ENCODE results near the gene SLC25A33. TPM values are rescaled to one million over a fixed set of nuclear protein-coding genes. Genes with fewer than 3 reads are reported as not detected.
"Not testable (repeated sequence)": the region's sequence is repeated elsewhere in the genome, so short reads cannot be mapped to it uniquely, and the experiment has no call there.

SLC25A33 gene, protein sequence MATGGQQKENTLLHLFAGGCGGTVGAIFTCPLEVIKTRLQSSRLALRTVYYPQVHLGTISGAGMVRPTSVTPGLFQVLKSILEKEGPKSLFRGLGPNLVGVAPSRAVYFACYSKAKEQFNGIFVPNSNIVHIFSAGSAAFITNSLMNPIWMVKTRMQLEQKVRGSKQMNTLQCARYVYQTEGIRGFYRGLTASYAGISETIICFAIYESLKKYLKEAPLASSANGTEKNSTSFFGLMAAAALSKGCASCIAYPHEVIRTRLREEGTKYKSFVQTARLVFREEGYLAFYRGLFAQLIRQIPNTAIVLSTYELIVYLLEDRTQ
- total RNA-seq: 10 to 100 TPM; 12.9 to 13.7 TPM

DNA sequence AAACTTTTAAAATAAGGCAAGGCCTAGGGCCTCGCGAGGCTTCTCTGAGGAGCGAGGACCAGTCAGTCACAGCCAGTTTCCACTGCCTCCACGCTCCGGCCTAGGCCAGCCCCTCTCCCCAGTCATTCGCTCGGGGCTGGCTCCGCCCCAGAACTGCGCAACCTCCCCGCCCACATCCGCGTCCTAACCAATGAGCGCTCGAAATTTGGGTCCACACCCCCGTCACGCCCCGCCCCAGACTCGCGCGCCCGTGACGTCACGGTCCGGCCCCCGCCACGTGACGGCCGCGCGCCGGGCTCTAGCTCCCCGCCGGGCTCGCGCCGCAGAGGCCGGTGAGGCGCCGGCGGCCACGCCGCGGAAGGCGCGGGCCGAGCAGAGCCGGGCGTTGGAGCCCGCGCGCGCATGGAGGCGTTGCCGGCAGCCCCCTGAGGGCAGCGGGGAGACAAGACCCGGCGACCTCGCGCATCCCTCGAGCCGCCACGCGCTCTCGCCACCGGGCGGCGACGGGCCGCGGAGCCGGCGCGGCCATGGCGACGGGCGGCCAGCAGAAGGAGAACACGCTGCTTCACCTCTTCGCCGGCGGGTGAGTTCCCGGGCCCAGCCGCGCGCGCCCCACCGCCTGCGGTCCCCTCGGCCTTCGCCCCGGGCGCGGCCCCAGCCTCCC is at the start of gene SLC25A33:
TSS of gene SLC25A33 (plus strand) at position 301 of the 664 bp plus-strand sequence. CDS start at position 528, 227 bp downstream.
- CTCF ChIA-PET: no interaction called here
- POLR2A ChIA-PET: interaction anchor here (0.6 kb wide), 3 partner anchors 11 to 50 kb away, joined by 3 read pairs; partner anchors contain the start of gene TMEM201

DNA sequence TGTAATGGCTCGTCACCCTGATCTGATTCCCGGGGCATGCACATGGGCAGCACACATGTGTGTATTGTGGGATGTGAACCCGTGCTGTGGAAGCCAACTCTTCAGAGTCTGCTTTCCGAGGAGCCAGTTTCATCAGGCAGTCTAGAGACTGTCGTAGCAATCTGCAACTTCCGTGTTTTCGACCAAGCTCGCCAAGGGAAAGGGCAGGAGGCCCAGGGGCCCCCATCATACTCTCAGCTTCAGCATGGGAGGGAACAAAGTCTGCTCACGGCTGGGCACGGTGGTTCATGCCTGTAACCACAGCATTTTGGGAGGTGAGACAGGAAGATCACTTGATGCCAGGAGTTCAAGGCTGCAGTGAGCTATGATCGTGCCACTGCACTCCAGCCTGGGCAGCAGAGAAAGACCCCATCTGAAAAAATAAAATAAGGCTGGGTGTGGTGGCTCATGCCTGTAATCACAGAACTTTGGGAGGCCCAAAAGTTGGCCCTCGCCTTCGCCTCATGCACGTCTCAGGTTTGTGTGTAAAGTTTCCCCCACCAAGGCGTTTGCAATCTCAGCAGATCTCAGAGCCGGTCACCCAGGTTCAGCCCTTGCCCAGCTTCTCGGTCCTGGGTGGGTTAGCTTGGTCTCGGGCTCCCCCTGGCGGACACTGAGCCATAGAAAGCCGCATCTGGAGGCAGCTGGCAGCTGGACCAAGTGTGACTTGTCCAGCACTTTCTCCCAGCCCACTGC is 48.5 kb upstream of the SLC25A33 start:
- POLR2A ChIA-PET: no interaction called here
- CTCF ChIA-PET: interaction anchor here (0.7 to 7.5 kb wide), 19 partner anchors 10 to 1143 kb away, joined by 3 to 64 read pairs (median 4); partner anchors contain the start of gene H6PD

DNA sequence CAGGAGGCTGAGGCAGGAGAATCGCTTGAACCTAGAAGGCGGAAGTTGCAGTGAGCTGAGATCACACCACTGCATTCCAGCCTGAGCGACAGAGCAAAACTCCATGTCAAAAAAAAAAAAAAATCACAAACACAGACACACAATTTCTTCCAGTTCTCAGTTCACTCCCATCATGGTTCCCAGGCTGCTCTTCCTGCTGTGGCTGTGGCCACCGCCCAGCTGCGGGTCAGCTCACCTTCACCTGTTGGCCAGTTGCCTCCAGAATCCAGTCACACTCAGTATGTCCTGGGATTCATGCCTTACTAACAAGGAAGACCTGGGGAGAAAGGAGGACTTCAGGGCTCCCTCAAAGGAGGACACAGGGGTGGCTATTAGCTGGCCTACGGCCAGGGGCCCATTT is 45.9 kb upstream of the SLC25A33 start:
- POLR2A ChIA-PET: no interaction called here
- CTCF ChIA-PET: interaction anchor here (0.5 to 7.5 kb wide), 3 partner anchors 204 to 320 kb away, joined by 3 to 64 read pairs (median 4); no protein-coding TSS in a partner anchor

DNA sequence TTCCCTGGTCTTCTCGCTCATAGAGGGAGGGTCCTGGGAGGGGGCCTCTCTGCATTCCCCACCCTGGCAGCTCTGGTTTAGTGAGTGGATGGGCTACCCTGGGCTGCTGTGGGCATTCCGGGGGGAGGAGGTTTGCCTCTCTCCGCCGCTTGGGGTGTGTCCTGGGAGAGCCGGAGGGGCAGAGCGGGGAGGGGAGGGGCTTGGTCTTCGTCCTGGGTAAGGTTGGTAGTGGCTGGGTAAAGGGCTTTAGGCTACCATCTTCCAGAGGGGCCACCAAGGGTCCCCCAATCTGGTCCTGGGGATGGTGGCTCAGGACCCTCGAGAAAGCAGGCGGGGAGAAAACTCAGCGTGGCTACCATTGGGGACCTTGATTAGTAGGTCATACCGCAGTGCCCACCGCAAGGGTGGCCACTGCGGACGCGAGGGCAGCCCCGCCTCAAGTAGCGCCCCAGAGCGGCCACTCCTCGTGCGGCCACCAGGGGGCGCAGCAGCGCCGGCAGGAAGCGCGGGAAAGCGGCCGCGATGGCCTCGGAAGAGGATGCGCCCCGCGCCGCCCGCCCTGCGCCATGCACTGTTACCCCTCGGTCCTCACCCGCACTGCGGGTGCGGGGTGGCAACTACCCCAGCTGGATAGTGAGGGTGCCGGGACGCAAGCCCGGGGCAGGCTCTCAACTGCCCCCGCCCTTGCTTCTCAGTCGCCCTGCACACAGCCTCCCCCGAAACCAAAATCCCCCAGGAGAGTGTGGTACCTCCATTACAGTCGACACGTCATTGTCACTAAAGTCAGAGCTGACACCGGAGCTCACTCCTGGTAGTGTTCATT is 44.1 kb upstream of the SLC25A33 start:
- ChIA-PET CTCF (interaction anchor here (0.8 to 7.5 kb wide), 9 partner anchors 10 to 230 kb away, joined by 3 to 64 read pairs (median 4); no protein-coding TSS in a partner anchor), POLR2A (no interaction called here)

DNA sequence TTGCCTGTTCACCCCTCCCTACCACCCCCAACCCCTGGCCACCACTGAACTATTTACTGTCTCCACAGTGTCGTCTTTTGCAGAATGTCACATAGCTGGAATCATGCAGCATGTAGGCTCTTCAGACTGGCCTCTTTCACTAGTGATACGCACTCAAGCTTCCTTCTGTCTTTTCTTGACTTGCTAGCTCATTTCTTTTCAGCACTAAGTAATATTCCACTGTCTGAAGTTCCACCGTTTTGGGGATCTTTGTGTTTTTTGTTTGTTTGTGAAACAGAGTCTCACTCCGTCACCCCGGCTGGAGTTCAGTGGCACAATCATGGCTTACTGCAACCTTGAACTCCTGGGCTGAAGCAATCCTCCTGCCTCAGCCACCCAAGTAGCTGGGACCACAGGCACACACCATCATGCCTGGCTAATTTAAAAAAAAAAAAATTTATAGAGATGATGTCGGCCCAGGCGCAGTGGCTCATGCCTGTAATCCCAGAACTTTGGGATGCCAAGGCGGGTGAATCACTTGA is 43.4 kb upstream of the SLC25A33 start:
- CTCF ChIA-PET: interaction anchor here (0.6 to 7.5 kb wide), 12 partner anchors 11 to 347 kb away, joined by 3 to 64 read pairs (median 4); no protein-coding TSS in a partner anchor
- POLR2A ChIA-PET: interaction anchor here (0.6 kb wide), 1 partner anchor 386 kb away, joined by 3 read pairs; no protein-coding TSS in a partner anchor

DNA sequence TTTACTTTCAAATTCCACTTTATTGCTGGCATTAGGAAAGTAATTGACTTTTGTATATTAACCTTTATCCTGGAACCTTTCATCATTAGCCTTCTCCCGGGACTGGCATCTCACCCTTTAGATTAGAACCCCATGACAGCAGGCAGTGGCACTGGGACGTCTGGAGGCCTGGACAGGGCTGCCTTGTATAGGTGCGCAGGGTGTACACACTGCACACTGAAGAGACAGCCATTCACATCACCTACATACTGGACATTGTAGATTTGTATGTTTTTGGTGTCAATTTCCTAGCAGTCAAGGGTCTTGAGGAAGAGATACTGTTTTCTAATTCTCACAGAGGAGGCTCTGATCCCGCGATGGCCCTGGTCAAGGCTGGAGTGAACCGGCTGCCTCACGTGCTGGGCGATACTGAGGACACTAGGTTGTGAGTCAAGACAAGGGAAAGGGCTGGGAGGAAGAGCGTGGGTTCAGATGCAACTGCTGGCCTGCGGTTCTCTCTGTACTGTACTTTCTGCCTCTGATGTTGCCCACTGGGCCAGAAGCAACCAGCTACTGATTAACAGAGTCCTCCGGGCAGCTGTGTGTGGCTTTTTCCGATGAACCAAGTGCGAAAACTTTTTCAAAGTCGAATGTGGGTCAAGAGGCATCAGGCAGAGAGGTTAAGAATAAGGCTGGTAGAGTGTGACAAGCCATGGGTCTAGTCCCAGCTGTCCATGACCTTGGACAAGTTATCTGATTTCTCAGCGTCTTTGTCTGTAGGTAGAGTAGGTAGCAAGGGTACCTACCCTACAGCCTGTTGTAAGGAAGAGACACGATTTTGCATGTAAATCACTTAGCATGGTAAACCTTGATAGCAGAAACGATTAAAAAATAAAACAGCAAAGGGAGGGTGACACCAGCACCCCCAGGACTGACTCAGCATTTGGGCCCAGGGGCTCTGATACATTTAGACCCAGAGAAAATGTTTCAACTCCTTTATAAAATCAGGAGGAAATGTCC is 38.2 kb upstream of the SLC25A33 start:
- ChIA-PET CTCF (no interaction called here), POLR2A (no interaction called here)

DNA sequence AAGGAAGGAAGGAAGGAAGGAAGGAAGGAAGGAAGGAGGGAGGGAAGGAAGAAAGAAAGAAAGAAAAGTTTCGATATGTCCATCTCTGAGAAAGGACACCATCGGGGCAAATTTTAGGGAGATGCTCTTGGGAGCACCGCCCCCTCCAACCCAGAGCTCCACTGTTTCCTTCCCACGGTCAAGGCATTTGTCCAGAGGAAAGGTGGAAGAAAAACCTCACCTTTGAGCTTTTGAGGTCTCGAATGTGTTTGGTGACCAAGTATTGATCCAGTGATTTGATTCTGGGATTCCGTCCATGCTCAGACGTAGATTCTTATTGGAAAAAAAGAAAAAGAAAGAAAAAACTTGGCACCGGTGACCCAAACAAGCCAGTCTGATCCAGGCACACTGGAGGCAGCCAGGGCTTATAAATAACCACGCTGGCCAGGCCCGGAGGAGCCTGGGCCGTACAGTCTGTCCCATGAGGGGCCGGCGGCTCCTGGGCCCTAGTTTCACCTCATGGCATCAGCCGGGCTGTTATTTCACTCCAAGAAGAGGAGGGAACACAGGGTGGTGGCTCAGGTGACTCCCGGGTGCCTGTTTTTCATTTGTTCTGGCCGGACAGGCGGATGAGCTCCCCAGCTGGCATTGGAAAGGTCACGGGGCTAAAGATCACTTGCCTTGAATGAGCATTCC is 36.1 kb upstream of the SLC25A33 start:
- POLR2A ChIA-PET: no interaction called here
- CTCF ChIA-PET: interaction anchor here (0.8 kb wide), 1 partner anchor 12 kb away, joined by 5 read pairs; no protein-coding TSS in a partner anchor

DNA sequence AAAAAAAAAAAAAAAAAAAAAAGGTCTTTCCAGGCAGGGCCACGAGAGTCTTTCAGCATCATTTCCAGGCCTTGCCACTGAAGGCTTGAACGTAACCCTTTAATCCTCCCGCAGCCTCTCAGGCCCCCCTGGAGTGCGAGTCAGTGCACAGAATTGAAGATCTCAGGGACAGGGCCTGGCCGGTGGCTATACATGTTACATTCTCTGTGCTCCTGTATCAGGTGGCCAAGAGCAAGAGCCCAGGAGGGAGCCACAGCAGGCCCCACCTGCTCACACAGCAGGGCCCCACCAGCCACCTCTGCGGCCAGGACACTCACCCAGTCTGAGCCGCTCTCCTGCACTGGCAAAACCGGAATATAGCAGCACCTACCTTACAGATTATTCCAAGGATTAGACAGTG is 34.1 kb upstream of the SLC25A33 start:
- CTCF ChIA-PET: no interaction called here
- POLR2A ChIA-PET: no interaction called here

DNA sequence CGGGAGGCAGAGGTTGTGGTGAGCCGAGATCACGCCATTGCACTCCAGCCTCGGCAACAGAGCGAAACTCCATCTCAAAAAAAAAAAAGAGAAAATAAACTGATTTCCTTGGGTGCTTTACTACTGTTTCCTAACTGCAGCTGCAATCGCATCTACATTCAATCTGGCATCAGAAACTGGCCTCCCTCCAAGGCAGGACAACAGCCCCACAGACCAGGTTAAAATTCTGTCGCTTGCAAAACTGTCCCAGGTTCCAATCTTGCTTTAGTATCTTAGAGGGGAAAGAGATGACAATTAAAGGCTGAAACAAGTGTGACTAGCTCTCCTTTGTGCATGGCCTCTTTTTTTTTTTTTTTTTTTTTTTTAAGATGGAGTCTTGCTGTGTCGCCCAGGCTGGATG is 32.4 kb upstream of the SLC25A33 start:
- CTCF ChIA-PET: interaction anchor here (0.6 kb wide), 1 partner anchor 395 kb away, joined by 5 read pairs; no protein-coding TSS in a partner anchor
- POLR2A ChIA-PET: interaction anchor here (0.7 kb wide), 1 partner anchor 10 kb away, joined by 9 read pairs; no protein-coding TSS in a partner anchor

DNA sequence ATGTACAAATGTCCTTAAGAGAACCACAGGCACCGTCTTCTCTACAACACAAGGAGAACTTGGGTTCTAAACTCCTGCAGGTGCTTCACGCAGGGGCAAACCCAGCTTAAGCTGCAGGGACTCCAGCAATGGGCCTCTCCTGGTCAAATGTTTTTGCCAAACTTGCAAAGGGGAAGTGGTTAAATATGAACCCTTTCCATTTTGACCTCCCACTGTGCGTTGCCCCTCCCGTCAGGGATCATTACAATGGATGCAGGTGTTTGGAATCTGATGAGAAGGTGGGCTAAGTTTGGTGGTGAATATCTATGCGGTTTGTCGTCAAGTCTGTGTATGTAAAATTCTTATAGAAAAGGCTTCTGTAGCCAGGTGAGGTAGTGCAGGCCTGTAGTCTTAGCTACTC is 29.1 kb upstream of the SLC25A33 start:
- ChIA-PET CTCF (no interaction called here), POLR2A (no interaction called here)

DNA sequence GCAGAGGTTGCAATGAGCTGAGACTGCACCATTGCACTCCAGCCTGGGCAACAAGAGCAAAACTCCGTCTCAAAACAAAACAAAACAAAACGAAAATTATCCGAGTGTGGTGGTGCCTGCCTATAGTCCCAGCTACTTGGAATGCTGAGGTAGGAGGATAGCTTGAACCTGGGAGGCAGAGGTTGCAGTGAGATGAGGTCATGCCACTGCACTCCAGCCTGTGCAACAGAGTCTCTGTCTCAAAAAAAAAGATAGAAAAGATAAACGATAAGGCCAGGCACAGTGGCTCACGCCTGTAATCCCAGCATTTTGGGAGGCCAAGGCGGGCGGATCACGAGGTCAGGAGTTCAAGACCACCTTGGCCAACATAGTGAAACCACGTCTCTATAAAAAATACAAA is 23.7 kb upstream of the SLC25A33 start:
- POLR2A ChIA-PET: not testable (repeated sequence)
- CTCF ChIA-PET: interaction anchor here (0.7 kb wide), 1 partner anchor 153 kb away, joined by 3 read pairs; no protein-coding TSS in a partner anchor

DNA sequence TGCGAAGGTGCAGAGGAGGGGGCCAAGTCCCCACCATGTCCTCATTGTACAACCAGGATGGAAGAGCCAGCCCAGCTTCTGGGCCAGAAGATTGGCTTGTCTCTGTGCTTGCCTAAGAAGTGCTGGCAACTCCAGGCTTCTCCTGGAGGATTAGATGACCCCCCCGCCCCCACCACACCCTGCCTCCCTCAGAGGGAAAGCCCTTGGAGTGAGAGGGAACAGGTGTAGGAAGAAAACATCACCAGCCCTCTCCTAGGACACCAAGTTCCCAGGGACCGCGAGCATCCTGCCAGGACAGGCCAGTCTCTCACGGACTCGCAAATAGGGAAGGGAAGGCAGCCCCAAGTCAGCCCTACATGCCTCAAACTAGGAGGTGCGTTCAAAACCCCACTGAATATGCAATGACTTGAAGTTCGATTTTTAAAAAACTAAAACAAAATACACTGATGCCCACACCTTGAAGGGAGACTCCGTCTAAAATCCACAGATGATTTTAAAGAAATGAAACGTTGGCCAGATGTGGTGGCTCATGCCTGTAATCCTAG is 20.7 kb upstream of the SLC25A33 start:
- ChIA-PET POLR2A (no interaction called here), CTCF (no interaction called here)

DNA sequence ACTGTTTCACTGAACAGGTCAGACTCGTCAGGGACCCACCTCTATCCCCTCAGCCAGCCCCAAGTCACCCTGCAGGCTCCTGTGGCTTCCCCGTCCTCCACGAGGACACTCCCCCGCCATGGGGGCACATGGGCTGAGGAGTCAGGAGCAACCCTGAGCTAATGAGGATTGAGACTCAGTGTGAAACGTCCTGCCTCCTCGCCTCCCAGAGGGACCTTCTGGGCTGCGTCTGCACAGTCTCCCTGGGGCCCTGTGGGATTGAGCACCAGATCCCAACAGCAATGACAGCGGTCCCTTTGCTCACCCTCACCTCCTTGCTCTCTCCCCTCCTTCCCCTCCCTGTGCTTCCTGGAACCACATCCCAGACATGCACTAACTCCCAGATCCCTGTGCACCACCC is 18.9 kb upstream of the SLC25A33 start:
- CTCF ChIA-PET: no interaction called here
- POLR2A ChIA-PET: interaction anchor here (0.6 kb wide), 1 partner anchor 8 kb away, joined by 3 read pairs; no protein-coding TSS in a partner anchor

DNA sequence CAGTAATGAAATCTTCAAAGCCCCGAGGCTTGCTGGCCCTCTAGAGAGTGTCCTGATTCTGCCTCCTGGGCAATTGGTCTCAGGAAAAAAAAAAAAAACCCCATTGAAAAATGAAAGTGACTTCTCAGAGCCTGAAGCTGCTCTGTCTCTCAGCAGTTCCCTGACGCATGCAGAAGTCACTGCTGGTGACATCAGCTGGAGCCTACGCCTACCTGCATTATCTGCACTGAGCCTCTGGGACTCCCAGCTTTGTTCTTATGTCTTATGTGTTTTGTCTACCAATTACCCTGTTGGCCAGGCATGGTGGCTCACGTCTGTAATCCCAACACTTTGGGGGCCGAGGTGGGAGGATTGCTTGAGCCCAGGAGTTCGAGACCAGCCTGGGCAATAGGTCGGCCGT is 10.1 kb upstream of the SLC25A33 start:
- ChIA-PET POLR2A (interaction anchor here (0.7 kb wide), 1 partner anchor 9 kb away, joined by 3 read pairs; no protein-coding TSS in a partner anchor), CTCF (interaction anchor here (0.6 kb wide), 1 partner anchor 45 kb away, joined by 3 read pairs; no protein-coding TSS in a partner anchor)

DNA sequence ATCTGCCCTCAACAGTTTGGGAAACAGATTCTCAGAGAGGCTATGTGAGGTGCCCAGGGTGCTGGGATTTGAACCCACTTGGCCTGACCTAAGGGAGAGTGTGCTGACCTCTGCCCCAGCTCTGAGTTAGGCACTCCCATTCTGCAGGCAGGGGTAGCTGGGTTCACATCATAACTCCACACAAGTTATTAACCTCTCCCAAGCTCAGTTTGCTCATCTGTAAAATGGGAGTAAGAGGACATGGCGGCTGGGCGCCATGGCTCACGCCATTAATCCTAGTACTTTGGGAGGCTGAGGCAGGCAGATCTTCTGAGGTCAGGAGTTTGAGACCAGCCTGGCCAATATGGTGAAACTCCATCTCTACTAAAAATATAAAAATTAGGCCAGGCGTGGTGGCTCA is 8.9 kb upstream of the SLC25A33 start:
- ChIA-PET CTCF (no interaction called here), POLR2A (no interaction called here)

DNA sequence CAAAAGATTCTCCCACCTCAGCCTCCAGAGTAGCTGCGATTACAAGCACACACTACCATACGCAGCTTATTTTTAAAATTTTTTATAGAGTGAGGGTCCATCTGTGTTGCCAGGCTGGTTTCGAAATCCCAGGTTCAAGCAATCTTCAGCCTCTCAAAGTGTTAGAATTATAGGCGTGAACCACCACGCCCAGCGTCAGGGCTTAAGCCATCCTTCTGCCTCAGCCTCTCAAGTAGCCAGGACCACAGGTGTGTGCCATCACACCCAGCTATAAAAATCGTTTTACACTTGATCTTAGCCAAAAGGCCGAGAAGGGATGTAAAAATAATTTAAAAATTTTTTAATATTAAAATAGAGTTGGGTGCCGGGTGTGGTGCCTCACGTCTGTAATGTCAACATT is 4.3 kb upstream of the SLC25A33 start:
- ChIA-PET POLR2A (no interaction called here), CTCF (no interaction called here)

DNA sequence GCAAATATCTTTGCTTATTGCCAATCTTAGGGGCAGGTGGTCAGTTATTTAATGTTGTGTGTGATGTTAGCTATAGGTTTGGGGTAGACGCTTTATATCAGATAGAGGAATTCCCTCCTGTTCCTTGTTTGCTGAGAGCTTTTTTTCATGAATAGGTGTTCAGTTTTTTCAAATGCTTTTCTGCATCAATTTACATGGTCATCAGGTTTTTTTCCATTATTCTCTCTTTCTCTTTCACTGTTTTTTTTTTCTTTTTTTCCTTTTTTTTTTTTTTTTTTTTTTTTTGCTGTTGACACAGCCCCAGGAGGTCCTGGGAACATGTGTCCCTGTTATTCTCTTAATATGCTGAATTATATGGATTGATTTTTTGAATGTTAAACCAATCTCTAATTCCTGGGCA is 3.0 kb upstream of the SLC25A33 start:
- CTCF ChIA-PET: interaction anchor here (0.7 kb wide), 4 partner anchors 19 to 309 kb away, joined by 3 to 8 read pairs (median 4); no protein-coding TSS in a partner anchor
- POLR2A ChIA-PET: no interaction called here

All from activated CD8-positive, alpha-beta memory T cell treated with anti-CD3 and anti-CD28 coated beads for 36 hours (primary cell).